GM23338 (cell line): ENCODE results near the gene KRTAP10-9. TPM values are rescaled to one million over a fixed set of nuclear protein-coding genes. Genes with fewer than 3 reads are reported as not detected.

Experiments used
- ETS1 ChIP-seq: IDR thresholded peaks from 2 replicates; pipeline ENCODE4 v1.6.1; 2016; ENCODE audit warnings: antibody characterized with exemption
- JUNB ChIP-seq: IDR thresholded peaks from one replicate; pipeline ENCODE4 v1.6.1; 2016; ENCODE audit warnings: antibody characterized with exemption; ENCODE audit not compliant: unreplicated experiment
- NANOG ChIP-seq: IDR thresholded peaks from 2 replicates; pipeline ENCODE4 v1.6.1; 2016; ENCODE audit warnings: antibody characterized with exemption, borderline replicate concordance
- ZNF331 ChIP-seq: fragments of 250-450 bp; sonication (Bioruptor Pico); IDR thresholded peaks from 2 replicates; pipeline ENCODE4 v1.5.0; 2020; ENCODE audit warnings: low read depth, mild to moderate bottlenecking, moderate library complexity
- ZNF462 ChIP-seq: fragments of 250-450 bp; sonication (Bioruptor Pico); IDR thresholded peaks from 2 replicates; pipeline ENCODE4 v1.5.0; 2020; ENCODE audit warnings: mild to moderate bottlenecking, moderate library complexity
- polyA plus RNA-seq: library from polyadenylated mRNA; unstranded; fragments of >200 nt; fragmentation: Nextera tagmentation; extraction: Ambion mirVana; gene quantifications from 2 replicates; pipeline ENCODE4 v1.2.1, GENCODE V29; 2016
- total RNA-seq: library from RNA; depleted of rRNA; stranded (reverse); fragments of >200 nt; shearing (Covaris generic); gene quantifications from 2 replicates; pipeline ENCODE4 v1.2.3, GENCODE V29; 2014; rRNA removed

The KRTAP10-9 gene
- total and polyA plus RNA-seq, 2 experiments from 2014 or later, result not detected

GRCh38 chr21:44677881-44678280 lies 51.0 kb downstream of the KRTAP10-9 start (continued):
- TF ChIP-seq ETS1, result no peak
- no peak for TF ChIP-seq ZNF331 (CRISPR knock-in tag)
- TF ChIP-seq ZNF462 (CRISPR knock-in tag), result no peak
- TF ChIP-seq JUNB, result no peak
- TF ChIP-seq NANOG, result no peak

Other genes starting within 250 kb of the KRTAP10-9 start
- 4.4 and 6.8 TPM in 2 replicates for gene LRRC3, start 171.6 kb upstream of the KRTAP10-9 start, total RNA-seq
- 0.95 and 1.2 TPM in 2 replicates for gene LRRC3, start 171.6 kb upstream of the KRTAP10-9 start, polyA plus RNA-seq
- gene KRTAP10-1, start 86.9 kb upstream of the KRTAP10-9 start, total RNA-seq, result not detected in 2 replicates
- not detected in 2 replicates for gene KRTAP10-1, start 86.9 kb upstream of the KRTAP10-9 start, polyA plus RNA-seq
- gene KRTAP10-2, start 75.6 kb upstream of the KRTAP10-9 start, total RNA-seq, result not detected in 2 replicates
- gene KRTAP10-2, start 75.6 kb upstream of the KRTAP10-9 start, polyA plus RNA-seq, result 0.24 TPM in 1 of 2 replicates, not detected in the other
- not detected in 2 replicates for gene KRTAP10-3, start 68.3 kb upstream of the KRTAP10-9 start, total RNA-seq
- not detected in 2 replicates for gene KRTAP10-3, start 68.3 kb upstream of the KRTAP10-9 start, polyA plus RNA-seq
- not detected in 2 replicates for gene KRTAP10-4, start 53.4 kb upstream of the KRTAP10-9 start, total RNA-seq
- gene KRTAP10-4, start 53.4 kb upstream of the KRTAP10-9 start, polyA plus RNA-seq, result not detected in 2 replicates
- gene KRTAP10-5, start 46.5 kb upstream of the KRTAP10-9 start, total RNA-seq, result not detected in 2 replicates
- gene KRTAP10-5, start 46.5 kb upstream of the KRTAP10-9 start, polyA plus RNA-seq, result not detected in 2 replicates
- not detected in 2 replicates for gene KRTAP10-6, start 34.6 kb upstream of the KRTAP10-9 start, total RNA-seq
- gene KRTAP10-6, start 34.6 kb upstream of the KRTAP10-9 start, polyA plus RNA-seq, result not detected in 2 replicates
- not detected in 2 replicates for gene KRTAP10-7, start 26.5 kb upstream of the KRTAP10-9 start, total RNA-seq
- gene KRTAP10-7, start 26.5 kb upstream of the KRTAP10-9 start, polyA plus RNA-seq, result not detected in 2 replicates
- not detected in 2 replicates for gene KRTAP10-8, start 15.0 kb upstream of the KRTAP10-9 start, total RNA-seq
- gene KRTAP10-8, start 15.0 kb upstream of the KRTAP10-9 start, polyA plus RNA-seq, result not detected in 2 replicates
- not detected in 2 replicates for gene KRTAP10-10, start 10.3 kb downstream of the KRTAP10-9 start, total RNA-seq
- gene KRTAP10-10, start 10.3 kb downstream of the KRTAP10-9 start, polyA plus RNA-seq, result not detected in 2 replicates
- not detected in 2 replicates for gene KRTAP10-11, start 19.3 kb downstream of the KRTAP10-9 start, total RNA-seq
- not detected in 2 replicates for gene KRTAP10-11, start 19.3 kb downstream of the KRTAP10-9 start, polyA plus RNA-seq
- not detected in 2 replicates for gene KRTAP12-4, start 27.6 kb downstream of the KRTAP10-9 start, total RNA-seq
- gene KRTAP12-4, start 27.6 kb downstream of the KRTAP10-9 start, polyA plus RNA-seq, result not detected in 2 replicates
- not detected in 2 replicates for gene KRTAP12-3, start 30.8 kb downstream of the KRTAP10-9 start, total RNA-seq
- not detected in 2 replicates for gene KRTAP12-3, start 30.8 kb downstream of the KRTAP10-9 start, polyA plus RNA-seq
- gene KRTAP12-2, start 39.8 kb downstream of the KRTAP10-9 start, total RNA-seq, result not detected in 2 replicates
- gene KRTAP12-2, start 39.8 kb downstream of the KRTAP10-9 start, polyA plus RNA-seq, result not detected in 2 replicates
- not detected in 2 replicates for gene KRTAP12-1, start 55.1 kb downstream of the KRTAP10-9 start, total RNA-seq
- not detected in 2 replicates for gene KRTAP12-1, start 55.1 kb downstream of the KRTAP10-9 start, polyA plus RNA-seq
- gene KRTAP10-12, start 70.1 kb downstream of the KRTAP10-9 start, total RNA-seq, result not detected in 2 replicates
- gene KRTAP10-12, start 70.1 kb downstream of the KRTAP10-9 start, polyA plus RNA-seq, result not detected in 2 replicates
- 0.35 TPM in 1 of 2 replicates, not detected in the other for gene TSPEAR, start 84.5 kb downstream of the KRTAP10-9 start, total RNA-seq
- 0.45 and 0.92 TPM in 2 replicates for gene TSPEAR, start 84.5 kb downstream of the KRTAP10-9 start, polyA plus RNA-seq
- gene UBE2G2, start 174.7 kb downstream of the KRTAP10-9 start, total RNA-seq, result 100 and 112 TPM in 2 replicates
- 55.0 and 66.4 TPM in 2 replicates for gene UBE2G2, start 174.7 kb downstream of the KRTAP10-9 start, polyA plus RNA-seq
- gene SUMO3, start 191.0 kb downstream of the KRTAP10-9 start, total RNA-seq, result 91.9 and 103 TPM in 2 replicates
- 90.6 and 90.8 TPM in 2 replicates for gene SUMO3, start 191.0 kb downstream of the KRTAP10-9 start, polyA plus RNA-seq
- 168 and 172 TPM in 2 replicates for gene PTTG1IP, start 246.6 kb downstream of the KRTAP10-9 start, total RNA-seq
- gene PTTG1IP, start 246.6 kb downstream of the KRTAP10-9 start, polyA plus RNA-seq, result 96.0 and 99.9 TPM in 2 replicates